ENCODE measurements around the gene LCN2. TPM values are rescaled to one million over a fixed set of nuclear protein-coding genes. Genes with fewer than 3 reads are reported as not detected.
A peak's percentile ranks its signal among the peaks of the same experiment; 100 is the strongest.

The LCN2 gene
- total RNA-seq, 2 donors from 2014 or later = not detected

- H3K4me3 ChIP-seq = peak overlapping the region in 1 of 2 donors; percentile 82
- no peak for TF ChIP-seq CTCF (IDR thresholded peaks at IDR 0.05)
- no peaks in the 10 kb centered on the region for H3K27me3 ChIP-seq
- H3K4me1 ChIP-seq = peaks cover 0 to 25% of the 10 kb centered on the region in 2 donors
- peak overlapping the region; percentile 66 to 86 for H3K27ac ChIP-seq
- DNase-seq (ENCODE audit: low spot score) = no peak
- peaks cover 5% of the 10 kb centered on the region for H3K36me3 ChIP-seq
- no peaks in the 10 kb centered on the region for H3K9me3 ChIP-seq
Measured at GRCh38 chr9:128193469-128194096, 44.3 kb downstream of the LCN2 start.

GRCh38 chr9:128201441-128202369 lies 52.5 kb downstream of the LCN2 start:
- Histone ChIP-seq H3K27ac (no peak overlapping the region), H3K27me3 (no peaks in the 10 kb centered on the region), H3K36me3 (no peaks in the 10 kb centered on the region), H3K9me3 (no peaks in the 10 kb centered on the region), H3K4me3 (no peak overlapping the region), H3K4me1 (peaks cover 0 to 18% of the 10 kb centered on the region in 2 donors)
- TF ChIP-seq CTCF (IDR thresholded peaks at IDR 0.05) = no peak
- DNase-seq (ENCODE audit: low spot score) = no peak

- H3K27ac ChIP-seq = no peak overlapping the region
- no peak for DNase-seq (ENCODE audit: low spot score)
Measured at GRCh38 chr9:128202648-128203023, 53.4 kb downstream of the LCN2 start.

More at GRCh38 chr9:128202648-128203023, 53.4 kb downstream of the LCN2 start:
- Histone ChIP-seq H3K27me3 (no peaks in the 10 kb centered on the region), H3K9me3 (no peaks in the 10 kb centered on the region), H3K36me3 (no peaks in the 10 kb centered on the region), H3K4me3 (peak overlapping the region; percentile 46 to 65), H3K4me1 (peaks cover 0 to 18% of the 10 kb centered on the region in 2 donors)
- no peak for TF ChIP-seq CTCF (IDR thresholded peaks at IDR 0.05)

Other genes with a start within 250 kb of the LCN2 start
- gene ST6GALNAC6, start 249.8 kb upstream of the LCN2 start, total RNA-seq = 100 to 1,000 TPM in 1 of 2 donors, 10 to 100 TPM in 1; 68.2 to 106 TPM
- gene ST6GALNAC4, start 232.4 kb upstream of the LCN2 start, total RNA-seq = 10 to 100 TPM; 31.7 to 59.0 TPM
- under 1 TPM in 1 of 2 donors, not detected in 1; 0.20 TPM for gene PIP5KL1, start 218.7 kb upstream of the LCN2 start, total RNA-seq
- 10 to 100 TPM in 1 of 2 donors, 1 to 10 TPM in 1; 4.7 to 11.4 TPM for gene DPM2, start 211.6 kb upstream of the LCN2 start, total RNA-seq
- gene EEIG1, start 168.5 kb upstream of the LCN2 start, total RNA-seq = 10 to 100 TPM in 1 of 2 donors, 1 to 10 TPM in 1; 8.3 to 11.6 TPM
- gene NAIF1, start 82.1 kb upstream of the LCN2 start, total RNA-seq = 1 to 10 TPM; 5.8 to 8.2 TPM
- 10 to 100 TPM in 1 of 2 donors, 1 to 10 TPM in 1; 8.2 to 11.8 TPM for gene SLC25A25, start 81.2 kb upstream of the LCN2 start, total RNA-seq
- gene PTGES2, start 21.7 kb upstream of the LCN2 start, total RNA-seq = 100 to 1,000 TPM; 114 to 118 TPM
- 100 to 1,000 TPM; 219 to 362 TPM for gene BBLN, start 10.8 kb downstream of the LCN2 start, total RNA-seq
- gene CIZ1, start 42.1 kb downstream of the LCN2 start, total RNA-seq = 10 to 100 TPM; 41.6 to 45.9 TPM
- 1 to 10 TPM; 2.5 to 3.9 TPM for gene DNM1, start 53.9 kb downstream of the LCN2 start, total RNA-seq
- gene GOLGA2, start 126.6 kb downstream of the LCN2 start, total RNA-seq = 10 to 100 TPM; 83.3 to 91.6 TPM
- gene SWI5, start 126.8 kb downstream of the LCN2 start, total RNA-seq = 10 to 100 TPM; 21.5 to 23.0 TPM
- gene TRUB2, start 173.0 kb downstream of the LCN2 start, total RNA-seq = 10 to 100 TPM in 1 of 2 donors, 1 to 10 TPM in 1; 9.3 to 10.2 TPM
- gene COQ4, start 173.4 kb downstream of the LCN2 start, total RNA-seq = 10 to 100 TPM; 31.4 to 33.6 TPM
- gene SLC27A4, start 191.1 kb downstream of the LCN2 start, total RNA-seq = 10 to 100 TPM; 16.6 to 26.9 TPM
- 10 to 100 TPM; 34.0 to 37.3 TPM for gene URM1, start 221.9 kb downstream of the LCN2 start, total RNA-seq

All from right atrium auricular region (tissue), 2 donors.